Skeletal muscle satellite cell (primary cell): ENCODE data around the gene ELMO1.
A peak's percentile ranks its signal among the peaks of the same experiment; 100 is the strongest.

ENCODE experiments used
- H3K27me3 ChIP-seq: 2 replicates; pipeline ENCODE4 v1.7.0; 2013; ENCODE audit warnings: low read length; ENCODE audit not compliant: control insufficient read depth, insufficient read depth
- H3K36me3 ChIP-seq: 2 replicates; pipeline ENCODE4 v1.7.0; 2013; ENCODE audit warnings: mild to moderate bottlenecking, control low read depth, low read length; ENCODE audit not compliant: insufficient read depth
- H3K4me1 ChIP-seq: 2 replicates; pipeline ENCODE4 v1.7.0; 2013; ENCODE audit warnings: low read length; ENCODE audit not compliant: control insufficient read depth, insufficient read depth
- H3K4me2 ChIP-seq: 2 replicates; pipeline ENCODE4 v1.7.0; 2013; ENCODE audit warnings: mild to moderate bottlenecking, low read length
- H3K4me3 ChIP-seq: 2 replicates; pipeline ENCODE4 v1.7.0; 2013; ENCODE audit warnings: low read length
- H3K9ac ChIP-seq: 2 replicates; pipeline ENCODE4 v1.7.0; 2013; ENCODE audit warnings: mild to moderate bottlenecking, low read depth, low read length, moderate library complexity
- H3K9me3 ChIP-seq: replicated peaks from 2 replicates; pipeline ENCODE4 v1.7.0; 2013; ENCODE audit warnings: mild to moderate bottlenecking, control low read depth, low read length

ELMO1 gene

DNA sequence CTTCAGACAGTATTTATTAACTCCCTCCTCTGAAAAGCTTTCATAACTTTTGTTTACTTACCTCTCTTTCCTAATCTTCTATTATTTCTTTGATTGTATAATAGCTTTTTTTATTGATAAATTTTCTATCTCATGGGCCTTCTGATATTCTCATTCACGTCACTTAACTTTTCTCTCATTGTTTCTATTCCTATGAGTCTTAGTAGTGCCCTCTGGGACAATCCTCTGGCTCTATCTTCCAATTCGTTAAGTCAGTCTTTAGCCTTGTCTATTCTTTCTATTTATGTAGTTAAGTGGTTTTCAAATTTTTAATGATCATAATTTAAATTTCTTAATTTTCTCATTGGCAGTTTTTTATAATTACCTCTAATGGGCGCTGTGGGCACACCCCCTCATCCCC is 6.4 kb upstream of the ELMO1 start:
- H3K9ac ChIP-seq: no peak overlapping the region
- H3K4me3 ChIP-seq: no peak overlapping the region
- peaks cover 12% of the 10 kb centered on the region for H3K27me3 ChIP-seq
- H3K9me3 ChIP-seq: no peaks in the 10 kb centered on the region
- no peaks in the 10 kb centered on the region for H3K36me3 ChIP-seq
- H3K4me1 ChIP-seq: no peaks in the 10 kb centered on the region
- no peak overlapping the region for H3K4me2 ChIP-seq

DNA sequence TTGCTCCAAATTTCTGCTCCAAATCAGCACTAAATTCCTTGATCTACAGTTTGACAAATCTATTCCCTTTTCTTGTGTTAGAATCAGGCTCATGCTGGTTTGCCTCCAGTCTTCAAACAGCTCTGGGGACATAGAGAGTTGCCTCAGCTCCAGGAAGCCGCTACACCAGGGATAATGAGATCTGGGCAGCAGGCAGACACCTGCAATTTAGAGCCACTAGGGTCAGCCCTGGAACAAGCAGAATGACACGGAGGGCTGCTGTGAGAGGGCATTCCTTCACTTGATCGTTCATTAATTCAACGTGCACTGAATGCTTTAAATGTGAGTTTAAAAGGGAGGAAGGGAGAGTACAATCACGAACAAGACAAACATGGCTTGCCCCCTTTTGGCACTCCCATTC is 3.7 kb upstream of the ELMO1 start:
- Histone ChIP-seq H3K4me1 (no peaks in the 10 kb centered on the region), H3K9me3 (no peaks in the 10 kb centered on the region), H3K27me3 (peaks cover 32% of the 10 kb centered on the region), H3K9ac (no peak overlapping the region), H3K4me2 (no peak overlapping the region), H3K4me3 (no peak overlapping the region), H3K36me3 (no peaks in the 10 kb centered on the region)

DNA sequence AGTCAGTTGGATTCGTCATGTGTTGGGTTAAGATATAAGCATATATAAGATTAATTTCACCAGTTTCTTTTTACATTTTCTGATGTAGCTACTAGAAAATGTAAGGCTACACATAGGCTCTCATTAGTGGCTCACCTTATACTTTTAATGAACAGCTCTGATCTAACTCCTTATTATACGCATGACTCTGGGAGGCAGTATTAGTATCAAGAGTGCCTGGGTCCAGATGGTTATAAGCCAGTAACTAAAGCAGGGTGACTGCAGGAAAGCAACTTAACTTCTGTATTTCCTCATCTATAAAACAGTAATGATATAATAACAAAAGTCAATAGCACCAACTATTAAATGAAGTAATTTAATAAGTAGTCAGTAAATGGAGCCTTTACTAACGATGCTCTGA is 1.4 kb upstream of the ELMO1 start:
- H3K4me3 ChIP-seq: no peak overlapping the region
- peaks cover 44% of the 10 kb centered on the region for H3K27me3 ChIP-seq
- H3K9ac ChIP-seq: no peak overlapping the region
- H3K4me1 ChIP-seq: no peaks in the 10 kb centered on the region
- H3K36me3 ChIP-seq: no peaks in the 10 kb centered on the region
- no peaks in the 10 kb centered on the region for H3K9me3 ChIP-seq
- H3K4me2 ChIP-seq: no peak overlapping the region

DNA sequence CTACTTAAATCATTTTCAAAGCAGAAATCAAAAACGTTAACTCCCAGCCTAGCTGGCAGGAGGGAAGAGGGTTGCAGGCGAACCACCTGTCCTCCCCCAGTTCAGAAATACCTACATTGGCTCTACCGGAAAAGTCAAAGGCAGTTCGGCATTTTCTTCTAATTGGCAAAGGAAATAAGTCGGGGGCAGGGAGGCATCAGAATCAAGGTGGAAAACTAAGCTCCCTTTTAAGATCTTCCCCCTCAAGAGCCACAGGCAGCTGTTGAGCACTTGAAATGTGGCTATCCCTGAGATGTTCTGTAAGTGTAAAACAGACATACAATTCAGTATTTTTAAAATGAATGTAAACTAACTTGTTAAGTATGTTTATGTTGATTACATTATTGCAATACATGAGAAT is 957 bp upstream of the ELMO1 start:
- Histone ChIP-seq H3K36me3 (no peaks in the 10 kb centered on the region), H3K4me3 (no peak overlapping the region), H3K27me3 (peaks cover 44% of the 10 kb centered on the region), H3K4me1 (no peaks in the 10 kb centered on the region), H3K9ac (no peak overlapping the region), H3K9me3 (no peaks in the 10 kb centered on the region), H3K4me2 (no peak overlapping the region)

DNA sequence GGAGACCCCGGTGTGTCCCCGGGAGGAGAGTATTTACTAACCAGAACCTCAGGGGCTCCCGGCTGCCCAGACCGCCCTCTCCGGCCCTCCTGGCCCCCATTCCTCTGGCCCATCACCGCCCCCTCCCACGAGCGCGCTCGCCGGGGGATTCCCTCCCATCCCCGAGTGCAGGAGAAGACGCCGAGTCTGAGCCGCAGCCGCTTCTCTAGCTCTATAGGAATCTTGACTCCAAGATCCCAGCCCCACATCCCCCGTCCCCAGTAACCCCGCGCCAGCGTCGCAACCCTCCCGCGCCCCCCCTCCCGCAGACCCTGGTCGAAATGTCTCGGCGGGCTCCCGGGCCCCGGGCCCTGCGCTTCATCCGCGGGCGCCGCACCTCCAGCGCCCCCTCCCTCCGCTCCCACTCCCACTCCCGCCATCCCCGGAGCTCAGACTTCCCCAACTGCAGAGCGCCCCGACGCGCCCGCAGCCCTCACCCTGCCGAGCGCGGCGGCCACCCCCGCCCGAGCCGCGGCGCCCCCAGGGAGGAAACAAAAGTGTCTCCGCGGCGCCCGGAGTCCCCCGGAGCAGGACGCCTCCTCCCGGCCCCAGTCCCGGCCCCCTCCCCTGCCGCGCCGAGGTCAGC is 541 bp downstream of the ELMO1 start:
- peaks cover 44% of the 10 kb centered on the region for H3K27me3 ChIP-seq
- peak overlapping the region; percentile 72 for H3K4me3 ChIP-seq
- H3K9me3 ChIP-seq: no peaks in the 10 kb centered on the region
- peak overlapping the region; percentile 92 for H3K4me2 ChIP-seq
- no peaks in the 10 kb centered on the region for H3K4me1 ChIP-seq
- H3K9ac ChIP-seq: no peak overlapping the region
- no peaks in the 10 kb centered on the region for H3K36me3 ChIP-seq

DNA sequence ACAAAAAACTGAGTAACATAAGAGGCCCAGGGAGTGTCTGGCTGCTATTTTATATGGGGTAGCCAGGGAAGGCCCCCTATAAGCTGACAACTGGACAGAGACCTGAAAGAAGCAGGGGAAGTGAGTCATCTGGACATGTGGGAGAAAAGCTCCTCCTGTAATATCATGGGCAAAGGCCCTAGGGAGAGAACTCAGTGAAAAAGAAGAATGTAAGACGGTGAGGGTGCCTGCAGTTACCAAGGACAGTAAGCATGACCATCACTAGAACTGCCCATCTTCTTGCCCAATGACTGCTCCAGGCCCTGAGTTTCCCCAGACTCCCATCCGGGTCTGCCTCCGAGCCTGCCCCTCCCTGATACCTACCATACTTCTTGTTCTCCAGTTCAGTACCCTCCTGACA is 2.3 kb downstream of the ELMO1 start:
- no peaks in the 10 kb centered on the region for H3K4me1 ChIP-seq
- H3K4me3 ChIP-seq: no peak overlapping the region
- H3K9ac ChIP-seq: no peak overlapping the region

DNA sequence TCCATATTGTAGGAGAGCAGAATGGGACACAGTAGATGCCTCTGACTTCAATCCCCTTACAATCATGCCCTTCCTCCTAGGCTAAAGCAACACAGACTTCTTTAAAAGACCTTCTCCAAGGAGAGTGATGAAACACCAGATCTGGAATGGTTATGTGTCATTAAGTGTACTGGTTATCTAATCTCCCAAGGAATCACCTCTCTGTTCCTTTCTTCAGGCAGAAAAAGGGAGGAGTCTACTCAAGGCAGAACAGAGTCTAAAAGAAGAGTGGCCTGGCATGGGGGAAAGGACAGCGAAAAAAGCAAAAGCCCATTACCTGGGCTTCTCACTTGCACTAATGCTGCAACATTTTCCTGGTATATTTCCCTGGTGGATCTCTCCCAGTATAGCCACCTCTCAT is 2.9 kb downstream of the ELMO1 start:
- Histone ChIP-seq H3K36me3 (no peaks in the 10 kb centered on the region), H3K9ac (no peak overlapping the region), H3K9me3 (no peaks in the 10 kb centered on the region), H3K4me1 (no peaks in the 10 kb centered on the region), H3K27me3 (peaks cover 36% of the 10 kb centered on the region), H3K4me2 (no peak overlapping the region), H3K4me3 (no peak overlapping the region)

More for the DNA sequence above, 2.3 kb downstream of the ELMO1 start:
- Histone ChIP-seq H3K4me2 (no peak overlapping the region), H3K36me3 (no peaks in the 10 kb centered on the region), H3K9me3 (no peaks in the 10 kb centered on the region), H3K27me3 (peaks cover 41% of the 10 kb centered on the region)

DNA sequence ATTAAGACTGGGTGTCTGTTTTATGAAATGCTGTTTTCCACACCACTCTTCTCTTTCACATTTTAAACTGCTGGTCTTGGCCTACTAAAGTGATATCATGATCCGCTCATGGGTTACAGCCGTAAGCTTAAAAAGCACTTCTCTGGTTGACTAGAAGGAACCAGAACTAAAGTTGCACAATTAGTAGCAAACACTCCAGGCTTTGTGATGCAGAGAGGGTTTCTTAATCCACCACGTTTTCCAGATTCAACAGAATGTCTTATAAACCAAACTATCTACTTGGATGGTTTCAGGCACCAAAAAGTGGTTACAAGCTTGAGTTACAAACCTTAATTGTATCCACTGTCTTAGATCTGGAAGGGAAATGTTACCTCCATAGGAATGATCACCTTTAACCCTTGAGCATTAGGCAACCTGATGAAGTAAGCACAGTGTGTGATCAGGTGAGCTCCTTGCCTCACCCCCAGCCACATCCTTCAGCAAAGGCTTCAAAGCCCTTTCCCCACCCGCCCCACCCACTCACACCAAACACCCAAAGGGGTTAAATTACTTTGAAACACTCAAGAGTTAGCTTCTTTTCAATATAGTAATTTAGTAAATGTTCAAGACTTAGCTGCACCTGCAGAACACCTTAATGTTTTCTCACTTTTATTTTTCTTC is 3.5 kb downstream of the ELMO1 start:
- Histone ChIP-seq H3K4me1 (no peaks in the 10 kb centered on the region), H3K4me2 (no peak overlapping the region), H3K9ac (no peak overlapping the region), H3K4me3 (no peak overlapping the region), H3K27me3 (peaks cover 33% of the 10 kb centered on the region), H3K9me3 (no peaks in the 10 kb centered on the region), H3K36me3 (no peaks in the 10 kb centered on the region)

DNA sequence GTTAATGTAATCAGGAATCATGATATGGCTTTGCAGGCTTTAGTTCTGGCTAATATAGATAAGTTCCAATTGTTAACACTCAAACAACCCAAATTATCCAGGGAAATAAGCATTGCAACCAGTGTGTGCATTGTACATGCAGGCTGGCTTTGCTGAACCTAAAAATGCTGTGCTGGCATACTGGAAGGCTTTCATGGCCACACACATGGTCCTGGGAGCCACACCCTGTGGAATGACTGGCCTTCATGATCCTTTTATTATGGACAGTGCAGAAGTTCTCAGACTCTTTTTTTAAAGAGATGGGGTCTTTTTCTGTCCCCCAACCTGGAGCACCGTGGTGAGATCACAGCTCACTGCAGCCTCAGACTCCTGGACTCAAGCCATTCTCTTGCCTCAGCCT is 5.0 kb downstream of the ELMO1 start:
- Histone ChIP-seq H3K4me3 (no peak overlapping the region), H3K9ac (no peak overlapping the region), H3K4me2 (no peak overlapping the region), H3K9me3 (no peaks in the 10 kb centered on the region), H3K36me3 (no peaks in the 10 kb centered on the region), H3K27me3 (peaks cover 19% of the 10 kb centered on the region), H3K4me1 (no peaks in the 10 kb centered on the region)

DNA sequence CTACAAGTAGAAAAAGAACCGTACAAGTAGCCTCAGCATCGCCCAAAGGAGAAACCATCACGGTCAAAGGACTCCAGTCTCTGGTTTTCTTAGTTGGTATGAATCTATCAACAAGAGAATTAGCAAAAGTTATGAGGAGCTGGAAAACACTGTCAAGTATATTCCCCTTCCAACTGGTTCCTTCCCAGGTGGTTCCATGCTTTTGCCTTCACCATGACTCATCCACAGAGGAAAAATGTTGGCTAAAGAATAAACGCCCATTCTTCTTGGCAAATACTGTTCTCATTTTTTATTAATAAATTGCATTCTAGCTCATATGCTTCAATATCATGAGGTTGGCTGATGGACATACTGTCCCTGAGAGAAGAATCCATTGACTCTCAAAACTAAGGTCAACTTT is 6.4 kb downstream of the ELMO1 start:
- no peak overlapping the region for H3K4me2 ChIP-seq
- no peaks in the 10 kb centered on the region for H3K36me3 ChIP-seq
- H3K4me1 ChIP-seq: no peaks in the 10 kb centered on the region
- H3K27me3 ChIP-seq: peaks cover 12% of the 10 kb centered on the region
- no peak overlapping the region for H3K9ac ChIP-seq
- H3K4me3 ChIP-seq: no peak overlapping the region
- H3K9me3 ChIP-seq: no peaks in the 10 kb centered on the region

DNA sequence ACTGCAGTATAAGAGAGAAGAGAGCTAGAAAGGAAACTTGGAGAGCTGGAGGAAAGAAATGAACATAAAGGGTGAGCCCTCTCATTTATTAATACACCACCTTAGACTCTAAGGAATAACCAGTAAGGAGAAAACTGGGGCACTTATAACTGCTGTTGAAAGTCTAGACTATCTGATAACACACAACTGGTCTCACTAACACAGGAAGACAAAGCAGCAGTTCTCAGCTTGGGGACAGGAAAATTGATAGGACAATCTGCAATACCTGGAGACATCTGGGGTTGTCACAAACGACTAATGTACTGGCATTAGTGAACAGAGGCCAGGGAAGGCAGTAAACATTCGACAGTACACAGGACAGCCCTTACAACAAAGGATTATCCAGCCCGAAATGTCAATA is 6.8 kb downstream of the ELMO1 start:
- Histone ChIP-seq H3K9ac (no peak overlapping the region), H3K4me2 (no peak overlapping the region), H3K27me3 (peaks cover 7% of the 10 kb centered on the region), H3K4me3 (no peak overlapping the region), H3K36me3 (no peaks in the 10 kb centered on the region), H3K9me3 (no peaks in the 10 kb centered on the region), H3K4me1 (no peaks in the 10 kb centered on the region)

DNA sequence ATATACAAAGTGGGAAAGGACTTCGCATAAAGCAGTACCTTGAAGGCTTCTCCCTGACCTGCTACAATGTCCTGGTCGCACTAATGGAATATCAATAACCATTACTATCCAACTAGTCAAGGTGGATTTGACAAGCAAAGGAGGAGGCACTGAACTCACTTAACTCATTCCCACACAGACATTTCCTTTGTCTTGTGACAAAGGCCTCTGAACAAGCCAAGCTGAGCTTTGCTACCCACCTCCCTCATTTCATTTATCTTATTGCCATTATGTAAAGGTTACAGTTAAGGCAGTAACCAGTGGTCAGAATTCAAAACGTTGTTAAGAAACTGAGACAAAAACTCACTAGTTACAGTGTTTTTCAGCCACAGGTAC is 7.3 kb downstream of the ELMO1 start:
- Histone ChIP-seq H3K4me2 (no peak overlapping the region), H3K27me3 (peaks cover 7% of the 10 kb centered on the region), H3K9ac (no peak overlapping the region), H3K9me3 (no peaks in the 10 kb centered on the region), H3K36me3 (no peaks in the 10 kb centered on the region), H3K4me1 (no peaks in the 10 kb centered on the region), H3K4me3 (no peak overlapping the region)
